DMS 273 treated with DMSO at 0.1 percent for 48 hours (cell line): ENCODE data around the gene NCR1.
"Not testable (repeated sequence)": the region's sequence is repeated elsewhere in the genome, so short reads cannot be mapped to it uniquely, and the experiment has no call there.

Source experiments
- DNase-seq: peaks from one replicate; lab custom pipeline; 2025; lab: John Stamatoyannopoulos, UW

Gene NCR1, protein sequence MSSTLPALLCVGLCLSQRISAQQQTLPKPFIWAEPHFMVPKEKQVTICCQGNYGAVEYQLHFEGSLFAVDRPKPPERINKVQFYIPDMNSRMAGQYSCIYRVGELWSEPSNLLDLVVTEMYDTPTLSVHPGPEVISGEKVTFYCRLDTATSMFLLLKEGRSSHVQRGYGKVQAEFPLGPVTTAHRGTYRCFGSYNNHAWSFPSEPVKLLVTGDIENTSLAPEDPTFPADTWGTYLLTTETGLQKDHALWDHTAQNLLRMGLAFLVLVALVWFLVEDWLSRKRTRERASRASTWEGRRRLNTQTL

DNA sequence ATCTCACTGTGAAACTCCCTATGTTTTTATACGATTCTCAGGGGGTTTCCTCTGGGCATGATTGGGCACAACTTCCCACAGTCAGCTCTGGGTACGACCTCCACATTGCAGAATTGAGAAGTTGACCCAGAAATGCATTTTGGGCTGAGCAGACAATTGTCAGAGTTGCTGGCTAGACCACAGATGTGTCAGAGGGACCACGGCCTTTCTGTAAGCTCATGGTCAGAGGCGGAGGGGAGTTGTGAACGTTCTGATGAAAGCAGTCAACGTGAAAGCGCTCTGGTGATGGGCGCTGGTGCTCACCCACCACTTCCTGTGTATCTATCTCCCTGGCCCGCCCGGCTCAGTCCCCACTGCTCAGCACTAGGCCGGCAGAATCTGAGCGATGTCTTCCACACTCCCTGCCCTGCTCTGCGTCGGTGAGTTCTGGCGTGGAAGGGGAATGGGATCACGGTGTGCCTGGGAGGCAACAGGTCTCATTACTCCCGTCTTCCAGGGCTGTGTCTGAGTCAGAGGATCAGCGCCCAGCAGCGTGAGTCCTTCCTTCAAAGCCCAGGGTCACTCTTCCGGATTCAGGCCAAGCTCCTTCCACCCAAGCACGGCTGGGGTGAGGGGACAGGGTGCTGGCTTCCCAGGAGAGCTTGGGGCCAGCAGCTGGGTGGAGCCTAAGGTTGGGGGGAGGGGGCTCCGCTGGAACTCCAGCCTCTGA lies at the start of gene NCR1:
TSS of gene NCR1 (plus strand) at position 346 of the 709 bp plus-strand sequence. CDS start at position 386, 40 bp downstream.
- no peak for DNase-seq

DNA sequence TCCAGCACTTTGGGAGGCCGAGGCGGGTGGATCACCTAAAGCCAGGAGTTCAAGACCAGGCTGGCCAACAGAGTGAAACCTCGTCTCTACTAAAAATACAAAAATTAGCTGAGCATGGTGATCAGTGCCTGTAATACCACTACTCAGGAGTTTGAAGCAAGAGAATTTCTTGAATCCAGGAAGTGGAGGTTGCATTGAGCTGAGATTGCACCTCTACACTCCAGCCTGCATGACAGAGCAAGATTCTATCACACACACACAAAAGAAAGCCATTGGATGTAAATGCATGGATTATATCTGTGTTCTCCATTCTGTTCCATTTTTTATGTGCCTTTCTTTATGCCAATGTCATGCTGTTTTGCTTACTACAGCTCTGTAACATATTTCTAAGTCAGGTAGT lies 47.5 kb upstream of the NCR1 start:
- DNase-seq: not testable (repeated sequence)

DNA sequence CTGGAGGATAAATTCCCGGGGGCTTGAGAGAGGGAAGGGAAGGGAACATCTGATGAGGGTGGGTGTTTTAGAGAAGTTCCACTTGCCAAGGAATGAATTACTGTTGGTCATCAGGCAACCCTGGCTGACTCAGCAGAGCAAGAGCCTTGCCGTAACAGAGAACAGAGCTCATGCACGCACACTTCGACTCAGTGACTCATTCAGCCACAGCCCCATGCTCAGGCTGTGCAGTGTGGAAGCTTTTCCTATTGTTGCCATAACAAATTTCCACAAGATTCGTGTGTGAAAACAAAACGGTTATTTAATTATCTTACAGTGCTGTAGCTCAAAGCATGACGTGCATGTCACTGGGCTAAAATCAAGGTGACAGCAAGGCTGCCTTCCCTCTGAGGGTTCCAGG lies 46.5 kb upstream of the NCR1 start:
- DNase-seq: not testable (repeated sequence)

DNA sequence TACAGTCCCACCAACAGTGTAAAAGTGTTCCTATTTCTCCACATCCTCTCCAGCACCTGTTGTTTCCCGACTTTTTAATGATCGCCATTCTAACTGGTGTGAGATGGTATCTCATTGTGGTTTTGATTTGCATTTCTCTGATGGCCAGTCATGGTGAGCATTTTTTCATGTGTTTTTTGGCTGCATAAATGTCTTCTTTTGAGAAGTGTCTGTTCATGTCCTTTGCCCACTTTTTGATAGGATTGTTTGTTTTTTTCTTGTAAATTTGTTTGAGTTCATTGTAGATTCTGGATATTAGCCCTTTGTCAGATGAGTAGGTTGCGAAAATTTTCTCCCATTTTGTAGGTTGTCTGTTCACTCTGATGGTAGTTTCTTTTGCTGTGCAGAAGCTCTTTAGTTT lies 42.5 kb upstream of the NCR1 start:
- not testable (repeated sequence) for DNase-seq

DNA sequence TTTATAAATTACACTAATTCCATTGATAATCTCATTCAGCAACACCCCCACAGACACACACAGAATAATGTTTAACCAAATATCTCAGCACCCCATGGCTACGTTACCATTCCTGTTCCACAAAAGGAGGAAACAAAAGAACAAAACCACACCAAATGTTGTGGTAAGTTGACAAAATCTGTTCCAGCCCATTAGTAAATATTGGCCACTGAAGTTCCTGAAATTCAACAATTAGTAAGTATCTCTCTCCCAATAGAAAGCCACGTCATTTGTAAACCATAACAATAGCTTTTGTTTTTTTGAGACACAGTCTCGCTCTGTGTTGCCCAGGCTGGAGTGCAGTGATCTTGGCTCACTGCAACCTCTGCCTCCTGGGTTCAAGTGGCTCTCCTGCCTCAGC lies 34.3 kb upstream of the NCR1 start:
- no peak for DNase-seq

DNA sequence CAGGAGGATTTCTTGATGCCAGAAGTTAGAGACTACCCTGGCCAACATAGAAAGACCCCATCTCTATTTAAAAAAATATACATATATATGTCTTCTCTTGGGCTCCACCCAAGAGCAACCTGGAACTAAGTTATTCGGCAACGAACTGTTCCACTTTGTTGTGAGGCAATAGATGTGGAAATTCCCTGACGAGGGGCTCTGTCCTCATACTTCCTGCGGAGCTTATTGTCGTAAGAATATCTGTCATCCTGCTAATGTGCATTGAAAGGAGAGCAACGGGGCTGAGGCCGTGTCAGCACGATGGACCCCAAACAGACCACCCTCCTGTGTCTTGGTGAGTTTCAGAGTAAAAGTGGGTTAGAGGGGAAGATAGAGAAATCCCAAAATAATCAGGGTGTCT lies 32.0 kb upstream of the NCR1 start, which contains the start of gene FCAR:
TSS of gene FCAR (plus strand) at position 246 of the 400 bp plus-strand sequence. CDS start at position 301, 55 bp downstream.
- DNase-seq: no peak

DNA sequence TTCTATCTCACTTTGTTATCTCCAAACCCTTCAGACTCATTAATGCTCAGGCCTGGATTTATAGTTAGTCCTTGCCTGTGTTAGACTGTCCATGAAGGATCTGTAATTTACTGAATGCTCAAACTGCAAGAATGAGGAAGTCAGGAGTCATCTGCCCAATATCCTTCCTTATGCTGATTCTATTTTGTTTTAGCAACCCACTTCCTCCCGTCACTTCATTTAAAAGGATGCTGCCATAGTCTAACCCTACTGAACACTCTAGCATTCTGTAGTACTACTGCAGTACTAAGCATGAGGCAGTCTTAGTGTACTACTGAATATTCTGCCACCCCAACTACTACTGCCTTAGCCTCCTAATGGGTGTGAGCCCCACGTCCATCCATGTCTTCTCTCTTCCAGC lies 30.4 kb upstream of the NCR1 start:
- DNase-seq: no peak

DNA sequence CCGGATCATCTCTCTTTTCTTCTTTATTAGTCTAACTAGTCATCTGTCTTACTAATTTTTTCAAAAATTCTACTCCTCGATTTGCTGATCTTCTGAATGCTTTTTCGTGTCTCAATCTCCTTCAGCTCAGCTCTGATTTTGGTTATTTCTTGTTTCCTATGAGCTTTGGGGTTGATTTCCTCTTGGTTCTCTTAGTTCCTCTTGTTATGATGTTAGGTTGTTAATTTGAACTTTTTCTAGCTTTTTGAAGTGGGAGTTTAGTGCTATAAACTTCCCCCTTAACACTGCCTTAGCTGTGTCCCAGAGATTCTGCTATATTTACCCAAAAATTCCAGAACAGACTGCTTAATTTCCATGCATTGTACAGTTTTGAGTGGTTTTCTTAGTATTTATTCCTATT lies 28.5 kb upstream of the NCR1 start:
- DNase-seq: no peak

DNA sequence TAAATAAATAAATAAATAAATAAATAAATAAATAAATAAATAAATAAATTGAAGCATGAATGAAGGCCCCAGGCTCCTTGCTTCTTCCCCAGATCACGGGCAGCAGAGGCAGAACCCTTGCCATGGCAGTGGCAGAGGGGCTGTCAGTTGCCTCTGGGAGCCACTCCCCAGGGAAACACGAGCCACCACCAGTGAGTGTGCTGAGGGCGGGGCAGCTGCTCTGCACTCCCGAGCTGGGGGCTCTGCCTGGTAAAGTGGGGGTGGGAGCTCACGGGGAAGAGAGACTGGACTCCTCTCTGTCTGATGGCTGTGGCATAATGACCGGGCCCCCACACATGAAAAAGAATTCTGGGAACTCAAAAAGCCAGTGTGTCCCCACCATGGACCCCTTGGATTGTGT lies 24.1 kb upstream of the NCR1 start:
- no peak for DNase-seq

DNA sequence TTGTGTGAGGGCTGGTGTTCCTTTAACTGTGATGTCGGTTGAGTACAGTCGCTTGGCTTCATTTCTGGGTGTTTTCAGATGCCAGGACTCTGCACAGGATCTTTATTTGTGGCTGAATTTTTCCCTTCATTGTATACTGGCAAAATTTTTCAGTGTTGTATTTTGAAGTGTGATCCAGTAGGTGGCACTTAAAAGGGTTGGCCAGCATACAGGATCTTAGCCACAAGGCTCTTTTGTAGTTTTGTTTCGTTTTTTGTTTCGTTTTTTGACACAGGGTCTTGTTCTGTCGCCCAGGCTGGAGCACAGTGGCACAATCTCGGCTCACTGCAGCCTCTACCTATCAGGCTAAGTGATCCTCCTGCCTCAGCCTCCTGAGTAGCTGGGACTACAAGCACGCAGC lies 23.2 kb upstream of the NCR1 start:
- no peak for DNase-seq

DNA sequence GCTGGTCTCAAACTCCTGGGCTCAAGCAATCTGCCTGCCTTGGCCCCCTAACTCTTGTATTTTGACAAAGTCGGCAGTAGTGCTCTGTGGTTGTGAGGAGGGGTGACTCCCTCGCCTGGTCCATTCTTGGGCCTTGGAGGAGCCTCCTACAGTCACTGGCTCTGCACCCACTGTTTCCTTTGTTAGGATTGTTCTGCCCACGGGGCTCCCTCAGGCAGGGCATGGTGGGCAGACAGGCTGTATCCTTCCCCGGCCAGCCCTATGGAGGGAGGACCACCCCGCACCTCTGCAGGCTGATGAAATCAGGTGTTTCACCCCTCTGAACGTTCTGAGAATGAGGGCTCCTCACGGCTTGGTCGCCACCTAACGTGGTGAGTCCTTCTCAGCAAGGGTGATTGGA lies 22.7 kb upstream of the NCR1 start:
- no peak for DNase-seq

DNA sequence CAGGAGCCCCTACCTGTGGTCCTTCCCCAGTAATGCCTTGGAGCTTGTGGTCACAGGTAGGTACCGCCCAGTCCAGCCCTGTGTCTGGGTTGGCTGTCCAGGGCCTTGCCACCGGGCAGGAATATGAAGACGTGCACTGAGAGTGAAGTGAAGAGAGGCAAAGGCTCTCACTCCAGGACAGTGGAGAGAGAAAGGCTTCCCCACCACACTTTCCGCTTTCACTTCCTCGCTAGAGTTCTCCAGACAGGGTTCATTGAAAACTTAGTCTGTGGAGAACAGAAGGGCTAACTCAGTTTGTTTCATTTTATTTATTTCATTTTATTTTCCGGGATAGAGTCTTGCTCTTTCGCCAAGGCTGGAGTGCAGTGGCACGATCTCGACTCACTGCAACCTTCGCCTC lies 17.7 kb upstream of the NCR1 start:
- no peak for DNase-seq

DNA sequence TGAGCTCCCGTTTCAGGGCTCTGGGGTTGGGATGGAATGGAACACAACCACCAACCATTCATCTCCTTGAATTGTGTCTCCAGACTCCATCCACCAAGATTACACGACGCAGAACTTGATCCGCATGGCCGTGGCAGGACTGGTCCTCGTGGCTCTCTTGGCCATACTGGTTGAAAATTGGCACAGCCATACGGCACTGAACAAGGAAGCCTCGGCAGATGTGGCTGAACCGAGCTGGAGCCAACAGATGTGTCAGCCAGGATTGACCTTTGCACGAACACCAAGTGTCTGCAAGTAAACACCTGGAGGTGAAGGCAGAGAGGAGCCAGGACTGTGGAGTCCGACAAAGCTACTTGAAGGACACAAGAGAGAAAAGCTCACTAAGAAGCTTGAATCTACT lies 16.4 kb upstream of the NCR1 start:
- DNase-seq: no peak

DNA sequence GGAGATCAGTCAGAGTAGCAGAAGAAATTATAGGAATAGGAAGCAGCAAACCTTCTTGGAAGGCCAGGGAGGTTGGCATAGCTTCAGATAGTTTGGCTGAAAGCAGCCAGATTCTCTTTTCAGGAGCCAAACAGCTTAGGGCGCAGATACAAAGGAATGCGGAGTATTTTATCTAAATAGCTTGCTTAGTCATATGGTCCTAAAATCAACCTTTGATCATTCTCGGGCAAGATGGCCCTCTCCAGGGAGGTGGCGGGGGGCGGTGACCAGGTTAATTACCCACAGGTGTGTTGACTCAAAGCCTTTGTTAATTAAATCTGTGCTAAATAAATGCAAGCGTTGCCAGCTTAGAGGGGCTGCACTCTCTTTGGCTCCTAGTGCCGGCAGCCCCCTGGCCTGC lies 12.5 kb upstream of the NCR1 start:
- no peak for DNase-seq

DNA sequence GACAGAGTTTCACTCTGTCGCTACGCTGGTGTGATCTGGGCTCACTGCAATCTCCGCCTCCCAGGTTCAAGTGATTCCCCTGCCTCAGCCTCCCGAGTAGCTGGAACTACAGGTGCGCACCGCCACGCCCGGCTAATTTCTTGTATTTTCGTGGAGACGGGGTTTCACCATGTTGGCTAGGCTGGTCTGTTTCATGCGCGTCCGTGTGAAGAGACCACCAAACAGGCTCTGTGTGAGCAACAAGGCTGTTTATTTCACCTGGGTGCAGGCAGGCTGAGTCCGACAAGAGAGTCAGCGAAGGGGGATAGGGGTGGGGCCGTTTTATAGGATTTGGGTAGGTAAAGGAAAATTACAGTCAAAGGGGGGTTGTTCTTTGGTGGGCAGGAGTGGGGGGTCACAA lies 11.8 kb upstream of the NCR1 start:
- not testable (repeated sequence) for DNase-seq

DNA sequence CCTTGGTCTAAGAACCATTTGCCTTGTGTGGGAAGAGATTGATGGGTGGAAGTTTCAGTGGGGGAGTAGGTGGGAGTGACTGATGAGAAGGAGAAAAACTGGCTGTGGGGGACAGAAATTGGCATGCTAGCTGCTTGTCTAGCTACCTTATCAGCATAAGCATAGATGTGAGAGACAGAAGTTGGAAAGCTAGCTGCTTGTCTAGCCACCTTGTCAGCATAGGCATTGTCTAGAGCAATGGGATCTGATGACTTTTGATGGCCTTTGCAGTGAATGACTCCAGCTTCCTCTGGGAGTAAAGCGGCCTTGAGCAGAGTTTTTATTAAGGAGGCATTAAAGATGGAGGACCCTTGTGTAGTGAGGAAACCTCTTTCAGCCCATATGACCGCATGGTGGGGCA lies 9.9 kb upstream of the NCR1 start:
- DNase-seq: no peak

DNA sequence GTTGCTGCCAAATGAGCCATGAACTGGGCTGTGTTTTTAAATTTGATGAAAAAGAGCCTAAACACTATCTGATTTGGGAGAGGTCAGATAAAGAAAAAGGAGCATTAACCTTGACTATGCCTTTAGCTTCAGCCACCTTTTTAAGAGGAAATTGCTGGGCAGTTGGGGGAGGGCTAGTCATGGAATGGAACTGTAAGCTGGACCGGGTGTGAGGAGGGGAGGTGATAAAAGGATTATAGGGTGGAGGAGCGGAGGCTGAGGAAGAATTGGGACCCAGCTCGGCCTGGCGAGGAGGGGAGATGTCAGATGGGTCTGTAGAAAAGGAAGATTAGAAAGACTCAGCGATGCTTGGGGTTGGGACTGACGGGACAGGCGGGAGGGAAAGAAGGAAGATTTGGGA lies 7.3 kb upstream of the NCR1 start:
- DNase-seq: not testable (repeated sequence)

DNA sequence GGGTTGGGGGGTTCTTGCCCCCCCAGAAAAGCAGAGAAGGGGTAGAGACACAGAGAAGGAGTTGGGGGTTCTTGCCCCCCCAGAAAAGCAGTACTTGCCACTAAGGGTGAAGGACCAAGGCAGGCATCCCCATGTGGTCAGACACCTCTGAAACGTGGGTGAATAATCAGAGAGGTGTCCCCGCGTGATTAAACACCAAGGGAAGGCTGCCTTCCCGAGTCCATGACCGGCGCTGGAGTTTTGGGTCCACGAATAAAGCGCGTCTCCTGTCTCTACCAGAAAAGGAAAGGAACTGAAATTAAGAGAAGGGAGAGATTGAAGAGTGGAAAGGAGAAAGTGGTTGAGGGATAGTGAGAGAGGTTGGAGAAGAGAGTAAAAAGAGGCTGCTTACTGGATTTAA lies 6.3 kb upstream of the NCR1 start:
- not testable (repeated sequence) for DNase-seq

DNA sequence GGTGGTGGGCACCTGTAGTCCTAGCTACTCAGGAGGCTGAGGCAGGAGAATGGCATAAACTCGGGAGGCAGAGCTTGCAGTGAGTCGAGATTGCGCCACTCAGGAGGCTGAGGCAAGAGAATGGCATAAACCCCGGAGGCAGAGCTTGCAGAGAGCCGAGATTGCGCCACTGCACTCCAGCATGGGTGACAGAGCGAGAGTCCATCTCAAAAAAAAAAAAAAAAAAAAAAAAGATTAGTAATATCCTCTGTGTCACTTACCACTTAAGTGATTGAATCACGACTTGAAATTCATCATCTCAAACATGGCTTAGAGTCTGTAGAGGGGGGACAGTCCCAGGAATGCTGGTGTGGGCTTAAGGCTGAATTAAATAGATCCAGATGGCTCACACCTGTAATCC lies 4.8 kb upstream of the NCR1 start:
- DNase-seq: not testable (repeated sequence)

DNA sequence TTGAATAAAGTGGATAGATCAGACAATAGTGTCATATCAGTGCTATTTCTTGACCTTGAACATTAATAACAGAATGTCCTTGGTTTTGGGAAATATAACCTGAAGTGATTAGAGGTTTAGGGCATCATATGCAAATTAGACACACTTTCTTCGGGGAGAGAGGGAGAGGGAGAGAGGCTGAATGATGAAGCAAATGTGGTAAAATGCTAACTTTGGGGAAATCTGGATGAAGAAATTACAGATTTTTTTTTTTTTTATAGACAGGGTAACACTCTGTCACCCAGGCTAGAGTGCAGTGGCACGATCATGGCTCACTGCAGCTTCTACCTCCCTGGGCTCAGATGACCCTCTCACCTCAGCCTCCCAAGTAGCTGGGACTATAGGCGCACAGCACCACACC lies 3.9 kb upstream of the NCR1 start:
- DNase-seq: no peak

DNA sequence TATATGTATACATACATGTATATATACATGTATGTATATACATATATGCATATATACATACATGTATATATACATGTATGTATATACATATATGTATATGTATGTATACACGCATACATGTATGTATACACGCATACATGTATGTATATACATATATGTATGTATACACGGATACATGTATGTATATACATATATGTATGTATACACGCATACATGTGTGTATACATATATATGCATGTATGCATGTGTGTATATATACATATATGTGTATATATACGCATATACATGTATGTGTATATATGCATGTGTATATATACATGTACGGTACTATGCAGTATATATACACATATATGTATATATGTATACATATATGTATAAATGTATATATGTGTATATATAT lies 2.6 kb upstream of the NCR1 start:
- DNase-seq: no peak

DNA sequence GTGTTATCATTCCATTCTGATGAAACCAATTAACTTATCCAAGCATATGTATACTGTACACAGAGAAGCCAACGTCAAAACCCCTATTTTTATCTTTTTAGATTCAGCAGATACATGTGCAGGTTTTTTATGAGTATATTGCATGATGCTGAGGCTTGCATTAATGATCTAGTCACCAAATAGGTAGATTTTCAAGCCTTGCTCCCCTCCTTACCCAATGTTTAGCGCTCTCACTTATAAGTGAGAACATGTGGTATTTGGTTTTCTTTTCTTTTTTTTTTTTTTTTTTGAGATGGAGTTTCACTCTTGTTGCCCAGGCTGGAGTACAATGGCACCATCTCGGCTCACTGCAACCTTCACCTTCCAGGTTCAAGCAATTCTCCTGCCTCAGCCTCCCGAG lies 1.7 kb upstream of the NCR1 start:
- not testable (repeated sequence) for DNase-seq

DNA sequence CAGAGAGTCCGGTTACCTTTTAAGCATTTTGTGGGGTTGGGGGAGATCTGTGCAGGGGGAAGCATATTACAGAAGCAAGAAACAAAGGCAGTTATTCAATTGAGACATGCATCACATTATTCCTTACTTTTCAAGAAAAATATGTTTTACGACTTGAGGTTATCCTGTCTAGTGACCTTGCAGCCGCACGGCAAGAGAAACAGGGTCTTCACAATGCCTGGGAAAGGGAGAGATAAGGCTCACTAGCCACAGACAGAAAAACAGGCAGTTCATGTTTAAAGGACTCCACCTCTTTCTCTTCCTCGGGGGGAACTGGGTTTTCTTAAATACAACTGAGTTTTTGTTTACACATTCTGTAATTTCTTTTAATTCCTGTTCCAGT lies 536 bp upstream of the NCR1 start:
- DNase-seq: no peak

DNA sequence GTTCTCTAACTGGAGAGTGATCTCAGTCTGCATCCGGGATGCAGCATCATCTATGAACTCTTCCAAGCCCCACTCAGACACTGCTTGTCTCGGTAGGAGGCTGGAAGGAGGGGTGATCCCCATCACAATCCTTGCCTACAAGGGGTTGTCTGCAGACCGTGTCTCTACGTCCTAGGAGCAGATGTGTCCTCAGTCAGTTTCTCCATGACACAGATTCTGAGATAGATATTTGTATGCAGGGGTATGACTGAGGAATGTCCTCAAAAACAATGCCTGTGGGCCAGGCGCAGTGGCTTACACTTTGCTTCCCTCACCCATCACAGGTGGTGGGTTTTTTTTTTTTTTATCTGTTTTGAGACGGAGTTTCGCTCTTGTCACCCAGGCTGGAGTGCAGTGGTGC lies 871 bp downstream of the NCR1 start:
- no peak for DNase-seq
